ENCODE results near the gene SLC38A8.

The SLC38A8 gene

GRCh38 chr16:83994087-83994486 is 48.5 kb downstream of the SLC38A8 start:
- DNase-seq = no peak

GRCh38 chr16:83992624-83993023 is 50.0 kb downstream of the SLC38A8 start:
- no peak for DNase-seq

- DNase-seq = no peak
These were observed 52.1 kb downstream of the SLC38A8 start for GRCh38 chr16:83990492-83990891.

DNA sequence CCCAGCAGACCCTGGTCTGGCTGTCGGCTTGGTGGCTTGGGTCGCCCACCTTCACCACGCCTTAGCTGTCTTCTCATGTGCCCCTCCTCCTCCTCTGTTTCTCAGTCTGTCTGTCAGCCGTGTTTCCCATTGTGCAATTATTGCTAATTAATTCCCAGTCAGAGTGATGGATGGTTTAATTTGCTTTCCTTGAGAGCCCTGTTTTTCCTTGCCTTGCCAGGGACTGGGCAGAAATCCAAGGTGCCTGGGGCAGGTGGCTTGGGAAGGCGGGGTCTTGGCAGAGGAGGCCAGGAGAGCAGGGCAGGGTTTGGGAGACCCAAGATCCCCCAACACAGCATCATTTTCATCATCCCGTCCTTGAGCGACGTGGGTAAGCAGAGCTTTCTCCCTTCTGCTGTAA is 53.3 kb downstream of the SLC38A8 start:
- DNase-seq = no peak

DNA sequence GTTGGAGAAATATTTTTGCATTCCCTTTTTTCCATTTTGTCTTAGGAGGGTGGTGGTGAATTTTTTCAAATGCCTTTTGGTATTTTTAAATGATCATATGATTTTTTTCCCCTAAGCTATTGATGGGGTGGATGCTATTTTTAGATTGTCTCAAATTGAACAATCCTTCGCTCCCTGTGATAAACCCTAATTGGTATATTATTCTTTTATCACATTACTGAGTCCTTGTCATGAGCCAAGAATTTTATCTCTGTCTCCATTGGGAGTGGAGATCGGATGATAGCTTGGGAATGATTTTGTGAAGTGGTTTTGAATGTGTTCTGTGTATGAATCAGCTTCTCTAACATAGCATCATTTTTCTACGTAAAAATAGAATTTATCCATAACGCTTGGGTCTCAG is 59.1 kb downstream of the SLC38A8 start:
- no peak for DNase-seq

GRCh38 chr16:83981799-83982198 is 60.8 kb downstream of the SLC38A8 start:
- no peak for DNase-seq

- DNase-seq = no peak
These were observed 61.8 kb downstream of the SLC38A8 start for GRCh38 chr16:83980794-83981193.

DNA sequence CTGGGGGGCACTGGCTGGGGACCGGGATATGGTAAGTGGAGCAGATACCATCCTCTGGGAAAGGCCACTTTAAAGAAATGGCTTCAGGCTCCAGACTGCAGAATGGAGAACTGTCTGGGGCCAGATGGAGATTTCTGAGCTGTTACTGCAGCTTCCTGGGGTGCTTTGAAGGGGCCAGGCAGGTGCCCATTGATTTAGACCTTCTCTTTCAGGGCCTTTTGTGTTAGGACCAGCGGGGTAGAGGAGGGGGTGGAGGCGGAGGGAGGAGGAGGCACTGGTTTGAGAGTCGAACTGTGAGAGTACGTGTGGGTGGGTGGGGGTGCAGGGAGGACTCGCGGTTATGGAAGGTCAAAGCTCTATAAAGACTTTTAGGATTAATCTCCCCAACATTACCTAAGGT is 63.2 kb downstream of the SLC38A8 start:
- DNase-seq = no peak

GRCh38 chr16:83978401-83978904 is 64.1 kb downstream of the SLC38A8 start:
- DNase-seq = no peak

DNA sequence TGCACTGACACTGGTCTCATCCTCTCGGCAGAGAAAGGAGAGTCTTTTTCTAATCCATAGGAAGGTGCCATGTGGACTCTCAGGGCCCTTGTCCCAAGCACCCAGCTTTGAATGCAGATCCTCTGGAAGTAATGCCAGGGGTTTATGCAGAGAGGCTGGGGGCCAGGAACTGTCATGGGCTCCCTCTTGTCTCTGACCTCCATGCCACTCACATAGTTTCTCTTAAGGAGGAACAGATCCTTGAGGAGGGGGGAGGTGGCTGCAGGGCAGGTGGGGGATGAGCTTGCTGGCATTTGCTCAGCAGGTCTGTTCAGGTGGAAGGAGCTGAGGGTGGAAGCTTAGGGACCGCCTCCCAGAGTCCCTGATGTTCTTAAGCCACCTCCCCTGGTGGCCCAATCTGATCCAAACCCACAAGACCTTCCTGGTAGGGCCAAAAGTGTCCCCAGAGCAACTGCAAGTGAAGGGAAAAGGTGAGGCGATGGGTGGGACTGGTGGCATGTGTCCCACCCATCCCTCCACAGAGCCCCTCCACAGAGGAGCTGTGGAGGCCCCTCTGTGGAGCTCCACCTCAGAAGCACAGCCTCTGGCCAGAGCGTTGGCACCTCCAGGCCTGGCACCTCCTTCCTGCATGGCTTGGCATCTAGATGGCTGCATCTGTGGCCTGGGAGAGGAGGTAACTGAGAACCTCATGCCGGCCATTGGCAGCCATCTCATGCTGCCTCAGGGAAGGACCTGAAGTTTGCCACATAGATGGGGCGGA is 65.4 kb downstream of the SLC38A8 start:
- DNase-seq = no peak

- DNase-seq = no peak
These were observed 66.9 kb downstream of the SLC38A8 start for GRCh38 chr16:83975590-83976260.

DNA sequence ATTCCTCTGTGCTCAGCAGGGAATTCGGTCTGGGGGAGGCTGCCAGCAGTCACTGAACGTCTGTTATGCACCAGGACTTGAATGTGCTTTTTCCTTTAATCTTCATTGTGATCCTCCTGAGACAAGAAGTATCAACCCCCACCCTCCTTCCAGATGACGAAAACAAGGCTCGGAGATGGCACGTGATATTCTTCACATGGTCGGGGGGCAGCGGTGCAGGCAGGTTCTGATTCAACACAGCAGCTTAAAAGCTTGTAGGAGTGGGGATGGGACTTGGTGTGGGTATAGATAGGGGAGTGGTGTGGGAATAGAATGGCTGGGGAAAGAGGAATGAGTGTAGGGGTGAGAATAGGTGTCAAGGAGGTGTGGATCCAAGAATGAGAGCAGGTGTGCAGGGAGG is 68.1 kb downstream of the SLC38A8 start:
- no peak for DNase-seq

GRCh38 chr16:83973581-83974385 is 68.8 kb downstream of the SLC38A8 start:
- no peak for DNase-seq

DNA sequence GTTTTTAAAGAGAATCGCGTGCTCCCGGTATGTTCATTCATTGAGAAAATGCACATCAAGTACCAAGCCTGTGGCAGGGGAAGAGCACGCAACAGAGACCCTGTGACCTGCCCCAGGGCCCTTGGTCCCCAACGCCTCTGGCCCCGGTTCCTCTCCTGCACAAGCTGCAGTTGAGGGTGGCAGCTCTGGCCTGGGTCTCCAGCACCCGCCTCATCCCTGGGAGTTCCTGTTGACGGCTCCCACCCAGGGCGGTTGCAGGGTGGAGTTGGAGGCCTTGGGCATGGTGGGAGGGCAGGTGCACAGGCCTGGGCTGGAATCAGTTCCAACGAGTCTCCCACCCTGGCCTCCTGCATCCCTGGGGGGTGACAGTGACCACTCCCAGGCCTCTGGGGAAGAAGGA is 69.5 kb downstream of the SLC38A8 start:
- no peak for DNase-seq

DNA sequence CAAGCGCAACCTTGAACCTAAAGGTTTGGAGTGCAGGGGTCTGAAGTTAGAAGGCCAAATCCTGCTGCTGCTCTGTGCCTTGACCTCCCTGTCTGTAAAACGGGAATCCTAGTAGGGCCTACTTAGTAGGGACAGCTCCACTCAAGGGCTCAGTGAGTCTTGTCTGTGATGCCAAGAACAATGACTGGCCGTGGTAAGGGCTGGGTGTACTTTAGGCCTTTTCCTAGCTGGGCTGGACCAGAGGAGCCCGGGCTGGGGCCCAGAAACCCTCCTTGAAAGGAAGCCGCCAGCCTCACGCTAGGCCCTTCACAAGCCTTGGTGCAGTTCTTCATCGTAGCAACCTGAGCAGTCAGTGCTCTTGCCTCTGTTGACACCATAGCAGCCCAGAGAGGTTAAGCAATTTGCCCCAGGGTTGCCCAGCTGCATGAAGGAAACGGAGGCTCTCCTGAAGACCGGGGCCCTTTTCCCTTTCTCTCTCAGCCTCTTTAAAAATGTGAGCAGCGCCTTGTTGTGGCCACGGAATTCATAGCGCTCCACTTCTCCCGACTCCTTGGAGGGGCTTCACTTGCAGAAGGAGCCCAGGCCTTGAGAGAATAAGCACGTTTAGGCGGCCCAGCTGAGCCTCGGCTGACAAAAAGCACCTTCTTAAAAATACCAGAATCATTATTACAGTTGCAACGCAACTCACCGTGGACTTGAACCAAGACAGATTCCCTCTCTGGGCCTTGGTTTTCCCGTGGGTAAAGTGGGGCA is 70.2 kb downstream of the SLC38A8 start:
- no peak for DNase-seq

- DNase-seq = no peak
These were observed 71.1 kb downstream of the SLC38A8 start for GRCh38 chr16:83971165-83972130.

DNA sequence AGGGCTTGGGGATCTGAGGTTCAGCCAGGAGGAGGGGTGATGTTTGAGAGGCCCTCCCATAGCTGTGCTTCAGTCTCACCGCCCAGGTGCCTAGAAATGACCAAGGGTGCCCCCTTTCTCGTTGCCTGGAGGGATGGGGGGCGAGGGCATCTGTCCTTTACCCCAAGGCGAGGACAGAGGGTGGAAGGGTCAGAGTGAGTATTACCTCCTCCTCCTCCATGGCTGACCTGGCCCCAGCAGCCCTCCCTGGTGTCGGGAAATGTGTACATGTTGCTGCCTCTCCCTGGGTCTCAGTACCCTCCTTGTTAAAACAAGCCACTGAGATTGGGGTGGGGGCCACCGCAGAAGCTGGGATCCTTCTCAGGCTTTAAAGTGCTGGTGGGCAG is 72.2 kb downstream of the SLC38A8 start:
- DNase-seq = no peak

GRCh38 chr16:83969771-83970429 is 72.7 kb downstream of the SLC38A8 start:
- no peak for DNase-seq

GRCh38 chr16:83968891-83969649 is 73.5 kb downstream of the SLC38A8 start:
- DNase-seq = no peak

- no peak for DNase-seq
These were observed 74.2 kb downstream of the SLC38A8 start for GRCh38 chr16:83968306-83968851.

Data from stimulated activated CD4-positive, alpha-beta T cell treated with anti-CD3 and anti-CD28 coated beads, Interleukin-1b, Interleukin-23, amount 100 ng/mL, for 48 hours (primary cell).